HepG2 (cell line): ENCODE results near the gene GSK3A. TPM values are rescaled to one million over a fixed set of nuclear protein-coding genes. Genes with fewer than 3 reads are reported as not detected.
A peak's percentile ranks its signal among the peaks of the same experiment; 100 is the strongest.

Experiments
- HES4 ChIP-seq: sonication (generic); formaldehyde crosslinking; IDR thresholded peaks from 2 replicates; pipeline ENCODE4 v1.9.0; 2021; ENCODE audit warnings: mild to moderate bottlenecking, missing genetic modification reagents, borderline replicate concordance
- MAZ ChIP-seq, 2 experiments: sonication (generic) in 1 of 2; formaldehyde crosslinking in 1 of 2; IDR thresholded peaks; 2 replicates each; pipeline versions ENCODE4 v1.5.0 to v1.6.1; 2012 to 2020; ENCODE audit warnings: low read depth in 2 of 2, mild to moderate bottlenecking in 2 of 2, borderline replicate concordance in 1 of 2, improper control_type of control experiment in 1 of 2, low read length in 1 of 2, missing genetic modification reagents in 1 of 2, moderate library complexity in 1 of 2
- MXI1 ChIP-seq: IDR thresholded peaks from 3 replicates; pipeline ENCODE4 v1.6.1; 2012; ENCODE audit warnings: low read depth, low read length, inconsistent platforms, borderline replicate concordance
- NCOA1 ChIP-seq: sonication (generic); formaldehyde crosslinking; IDR thresholded peaks from 2 replicates; pipeline ENCODE4 v1.9.0; 2021; ENCODE audit warnings: missing genetic modification reagents
- NFKB2 ChIP-seq: sonication (generic); formaldehyde crosslinking; IDR thresholded peaks from 2 replicates; pipeline ENCODE4 v1.4.0; 2020; ENCODE audit warnings: missing genetic modification reagents, borderline replicate concordance
- SP5 ChIP-seq: IDR thresholded peaks from 2 replicates; pipeline ENCODE4 v1.6.1; 2016; ENCODE audit warnings: low read depth, borderline replicate concordance
- ZNF326 ChIP-seq: sonication (generic); formaldehyde crosslinking; IDR thresholded peaks from 2 replicates; pipeline ENCODE4 v1.4.0; 2020; ENCODE audit warnings: missing genetic modification reagents, borderline replicate concordance
- ZSCAN31 ChIP-seq: sonication (generic); formaldehyde crosslinking; IDR thresholded peaks from 2 replicates; pipeline ENCODE4 v1.5.0; 2020; ENCODE audit warnings: low read depth, mild to moderate bottlenecking, missing genetic modification reagents
- polyA plus RNA-seq, 8 experiments: library from polyadenylated mRNA; depleted of rRNA in 3 of 8; stranded (reverse) in 7 of 8; unstranded in 1 of 8; fragments of >200 nt; fragmentation: Illumina TruSeq in 4 of 8; extraction: Trizol in 4 of 8; gene quantifications; 2 replicates each; pipeline versions ENCODE4 v1.2.1 to v1.2.3, GENCODE V29; 2011 to 2016; ENCODE audit warnings: low read depth in 4 of 8, missing spikeins in 1 of 8, mixed read lengths in 1 of 8; ENCODE audit not compliant: insufficient read depth in 1 of 8
- total RNA-seq, 5 experiments: library from RNA; depleted of rRNA; stranded (reverse); fragments of >200 nt; fragmentation: Illumina TruSeq; extraction: Trizol; gene quantifications; 2 replicates each; pipeline ENCODE4 v1.2.3, GENCODE V29; 2016; ENCODE audit warnings: low read depth in 1 of 5
- TF ChIP-seq, protein P1 (sequence below): sonication (generic); formaldehyde crosslinking; IDR thresholded peaks from 2 replicates; pipeline ENCODE4 v1.4.0; 2020; ENCODE audit warnings: missing genetic modification reagents
- TF ChIP-seq, protein P2 (sequence below): IDR thresholded peaks from 2 replicates; pipeline ENCODE4 v1.6.1; 2016; ENCODE audit warnings: low read depth, control low read depth

Gene GSK3A
- total and polyA plus RNA-seq, 2 of the 13 experiments (the other 11 are each of a cell fraction or from before 2014, with no cell fraction given): 16.9 to 52.5 TPM

DNA sequence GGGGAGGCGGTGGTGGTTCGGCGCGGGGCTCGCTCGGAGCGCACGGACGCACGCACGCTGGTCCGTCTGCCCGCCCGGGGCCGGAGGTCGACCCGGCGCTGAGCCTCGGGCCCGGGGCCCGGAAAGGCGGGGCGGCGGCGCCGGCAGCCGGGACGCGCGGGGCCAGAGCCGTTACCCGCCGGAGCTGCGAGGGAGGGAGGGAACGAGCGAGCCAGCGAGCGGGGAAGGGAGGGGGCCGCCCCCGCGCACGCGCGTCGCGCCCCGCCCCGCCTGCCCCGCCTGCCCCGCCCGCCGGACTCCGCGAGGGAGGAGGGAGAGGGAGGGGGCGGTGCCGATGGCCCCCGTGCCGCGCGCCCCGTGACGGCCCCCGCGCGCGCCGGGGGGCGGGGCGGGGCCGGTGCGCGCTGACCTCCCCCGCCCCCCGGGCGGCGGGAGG, 41.7 kb upstream of the GSK3A start (continued):
- TF ChIP-seq MAZ (IDR thresholded peaks at IDR 0.05; ENCODE audit: borderline replicate concordance, low read depth, low read length) (peak; percentile 78; the same call in 1 of the 2 replicates), MAZ (CRISPR knock-in tag; IDR thresholded peaks at IDR 0.05; ENCODE audit: low read depth) (peak; percentile 48; the same call in 1 of the 2 replicates), NCOA1 (no peak), HES4 (CRISPR knock-in tag) (peak; percentile 58; the same call in 1 of the 2 replicates), ZSCAN31 (CRISPR knock-in tag) (no peak), MXI1 (peak; percentile 2; the same call in 1 of the 3 replicates), NFKB2 (CRISPR knock-in tag) (no peak), SP5 (CRISPR knock-in tag) (0 out of 2 replicates have a peak, but pooled peaks have one; percentile 18), ZNF326 (CRISPR knock-in tag) (no peak)
- TF ChIP-seq, protein P1, sequence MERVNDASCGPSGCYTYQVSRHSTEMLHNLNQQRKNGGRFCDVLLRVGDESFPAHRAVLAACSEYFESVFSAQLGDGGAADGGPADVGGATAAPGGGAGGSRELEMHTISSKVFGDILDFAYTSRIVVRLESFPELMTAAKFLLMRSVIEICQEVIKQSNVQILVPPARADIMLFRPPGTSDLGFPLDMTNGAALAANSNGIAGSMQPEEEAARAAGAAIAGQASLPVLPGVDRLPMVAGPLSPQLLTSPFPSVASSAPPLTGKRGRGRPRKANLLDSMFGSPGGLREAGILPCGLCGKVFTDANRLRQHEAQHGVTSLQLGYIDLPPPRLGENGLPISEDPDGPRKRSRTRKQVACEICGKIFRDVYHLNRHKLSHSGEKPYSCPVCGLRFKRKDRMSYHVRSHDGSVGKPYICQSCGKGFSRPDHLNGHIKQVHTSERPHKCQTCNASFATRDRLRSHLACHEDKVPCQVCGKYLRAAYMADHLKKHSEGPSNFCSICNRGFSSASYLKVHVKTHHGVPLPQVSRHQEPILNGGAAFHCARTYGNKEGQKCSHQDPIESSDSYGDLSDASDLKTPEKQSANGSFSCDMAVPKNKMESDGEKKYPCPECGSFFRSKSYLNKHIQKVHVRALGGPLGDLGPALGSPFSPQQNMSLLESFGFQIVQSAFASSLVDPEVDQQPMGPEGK: peak; percentile 65
- TF ChIP-seq, protein P2, sequence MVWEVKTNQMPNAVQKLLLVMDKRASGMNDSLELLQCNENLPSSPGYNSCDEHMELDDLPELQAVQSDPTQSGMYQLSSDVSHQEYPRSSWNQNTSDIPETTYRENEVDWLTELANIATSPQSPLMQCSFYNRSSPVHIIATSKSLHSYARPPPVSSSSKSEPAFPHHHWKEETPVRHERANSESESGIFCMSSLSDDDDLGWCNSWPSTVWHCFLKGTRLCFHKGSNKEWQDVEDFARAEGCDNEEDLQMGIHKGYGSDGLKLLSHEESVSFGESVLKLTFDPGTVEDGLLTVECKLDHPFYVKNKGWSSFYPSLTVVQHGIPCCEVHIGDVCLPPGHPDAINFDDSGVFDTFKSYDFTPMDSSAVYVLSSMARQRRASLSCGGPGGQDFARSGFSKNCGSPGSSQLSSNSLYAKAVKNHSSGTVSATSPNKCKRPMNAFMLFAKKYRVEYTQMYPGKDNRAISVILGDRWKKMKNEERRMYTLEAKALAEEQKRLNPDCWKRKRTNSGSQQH (CRISPR knock-in tag): 0 out of 2 replicates have a peak, but pooled peaks have one; percentile 13
